K562 (cell line): ENCODE measurements around the gene OLFML2A. TPM values are rescaled to one million over a fixed set of nuclear protein-coding genes. Genes with fewer than 3 reads are reported as not detected.

Experiments
- AFF4 ChIP-seq: sonication (generic); formaldehyde crosslinking; IDR thresholded peaks from 2 replicates; pipeline ENCODE4 v1.8.0; 2023; ENCODE audit warnings: mild to moderate bottlenecking, missing genetic modification reagents
- BMI1 ChIP-seq: fragments of 150-350 bp; IDR thresholded peaks from 2 replicates; pipeline ENCODE4 v1.6.1; 2014; ENCODE audit warnings: low read length
- MCM3 ChIP-seq: fragments of 450-650 bp; IDR thresholded peaks from 2 replicates; pipeline ENCODE4 v1.6.1; 2016
- TBP ChIP-seq: optimal IDR thresholded peaks from 2 replicates; pipeline ENCODE3; 2011; ENCODE audit warnings: low read depth, low read length, improper control_type of control experiment
- ZNF184 ChIP-seq: sonication (generic); formaldehyde crosslinking; IDR thresholded peaks from 2 replicates; pipeline ENCODE4 v1.5.0; 2020; ENCODE audit warnings: missing genetic modification reagents
- ZNF507 ChIP-seq: conservative IDR thresholded peaks from 2 replicates; pipeline ENCODE4 v1.6.1; 2017; ENCODE audit warnings: missing genetic modification characterization, missing compliant biosample characterization
- polyA plus RNA-seq, 8 experiments: library from polyadenylated mRNA; depleted of rRNA in 4 of 8; stranded (reverse) in 5 of 8; unstranded in 3 of 8; fragments of >200 nt; fragmentation: Nextera tagmentation in 2 of 8; fragmentation: Illumina TruSeq in 1 of 8; extraction: Ambion mirVana in 2 of 8; extraction: Trizol in 1 of 8; gene quantifications; 2 replicates each; pipeline versions ENCODE4 v1.2.1 to v1.2.3, GENCODE V29; 2011 to 2014; ENCODE audit warnings: inconsistent platforms in 1 of 8, missing spikeins in 1 of 8
- total RNA-seq, 7 experiments: library from RNA; depleted of rRNA in 6 of 7; stranded (reverse); fragments of >200 nt in 6 of 7; fragmentation: Illumina TruSeq in 2 of 7; extraction: Trizol in 2 of 7; gene quantifications; 2 replicates each; pipeline versions ENCODE4 v1.2.1 to v1.2.3, GENCODE V29; 2011 to 2021; ENCODE audit warnings: low replicate concordance in 1 of 7
- TF ChIP-seq, protein P1 (sequence below): fragments of 200-600 bp; sonication (generic); IDR thresholded peaks from one replicate; pipeline ENCODE4 v1.6.1; 2012; ENCODE audit warnings: mild to moderate bottlenecking, low read depth, low read length, inconsistent platforms
- TF ChIP-seq, protein P2 (sequence below): fragments of 450-650 bp; formaldehyde crosslinking; IDR thresholded peaks from 2 replicates; pipeline ENCODE4 v1.4.0; 2020; ENCODE audit warnings: mild to moderate bottlenecking
- TF ChIP-seq, protein P3 (sequence below): fragments of 250-450 bp; sonication (Bioruptor Pico); IDR thresholded peaks from 2 replicates; pipeline ENCODE4 v1.4.0; 2020; ENCODE audit warnings: borderline replicate concordance

Gene OLFML2A
- total and polyA plus RNA-seq, 9 of the 15 experiments (the other 6 are each of a cell fraction or from before 2014, with no cell fraction given): 0.16 TPM; not detected in 8

- TF ChIP-seq, protein P1, sequence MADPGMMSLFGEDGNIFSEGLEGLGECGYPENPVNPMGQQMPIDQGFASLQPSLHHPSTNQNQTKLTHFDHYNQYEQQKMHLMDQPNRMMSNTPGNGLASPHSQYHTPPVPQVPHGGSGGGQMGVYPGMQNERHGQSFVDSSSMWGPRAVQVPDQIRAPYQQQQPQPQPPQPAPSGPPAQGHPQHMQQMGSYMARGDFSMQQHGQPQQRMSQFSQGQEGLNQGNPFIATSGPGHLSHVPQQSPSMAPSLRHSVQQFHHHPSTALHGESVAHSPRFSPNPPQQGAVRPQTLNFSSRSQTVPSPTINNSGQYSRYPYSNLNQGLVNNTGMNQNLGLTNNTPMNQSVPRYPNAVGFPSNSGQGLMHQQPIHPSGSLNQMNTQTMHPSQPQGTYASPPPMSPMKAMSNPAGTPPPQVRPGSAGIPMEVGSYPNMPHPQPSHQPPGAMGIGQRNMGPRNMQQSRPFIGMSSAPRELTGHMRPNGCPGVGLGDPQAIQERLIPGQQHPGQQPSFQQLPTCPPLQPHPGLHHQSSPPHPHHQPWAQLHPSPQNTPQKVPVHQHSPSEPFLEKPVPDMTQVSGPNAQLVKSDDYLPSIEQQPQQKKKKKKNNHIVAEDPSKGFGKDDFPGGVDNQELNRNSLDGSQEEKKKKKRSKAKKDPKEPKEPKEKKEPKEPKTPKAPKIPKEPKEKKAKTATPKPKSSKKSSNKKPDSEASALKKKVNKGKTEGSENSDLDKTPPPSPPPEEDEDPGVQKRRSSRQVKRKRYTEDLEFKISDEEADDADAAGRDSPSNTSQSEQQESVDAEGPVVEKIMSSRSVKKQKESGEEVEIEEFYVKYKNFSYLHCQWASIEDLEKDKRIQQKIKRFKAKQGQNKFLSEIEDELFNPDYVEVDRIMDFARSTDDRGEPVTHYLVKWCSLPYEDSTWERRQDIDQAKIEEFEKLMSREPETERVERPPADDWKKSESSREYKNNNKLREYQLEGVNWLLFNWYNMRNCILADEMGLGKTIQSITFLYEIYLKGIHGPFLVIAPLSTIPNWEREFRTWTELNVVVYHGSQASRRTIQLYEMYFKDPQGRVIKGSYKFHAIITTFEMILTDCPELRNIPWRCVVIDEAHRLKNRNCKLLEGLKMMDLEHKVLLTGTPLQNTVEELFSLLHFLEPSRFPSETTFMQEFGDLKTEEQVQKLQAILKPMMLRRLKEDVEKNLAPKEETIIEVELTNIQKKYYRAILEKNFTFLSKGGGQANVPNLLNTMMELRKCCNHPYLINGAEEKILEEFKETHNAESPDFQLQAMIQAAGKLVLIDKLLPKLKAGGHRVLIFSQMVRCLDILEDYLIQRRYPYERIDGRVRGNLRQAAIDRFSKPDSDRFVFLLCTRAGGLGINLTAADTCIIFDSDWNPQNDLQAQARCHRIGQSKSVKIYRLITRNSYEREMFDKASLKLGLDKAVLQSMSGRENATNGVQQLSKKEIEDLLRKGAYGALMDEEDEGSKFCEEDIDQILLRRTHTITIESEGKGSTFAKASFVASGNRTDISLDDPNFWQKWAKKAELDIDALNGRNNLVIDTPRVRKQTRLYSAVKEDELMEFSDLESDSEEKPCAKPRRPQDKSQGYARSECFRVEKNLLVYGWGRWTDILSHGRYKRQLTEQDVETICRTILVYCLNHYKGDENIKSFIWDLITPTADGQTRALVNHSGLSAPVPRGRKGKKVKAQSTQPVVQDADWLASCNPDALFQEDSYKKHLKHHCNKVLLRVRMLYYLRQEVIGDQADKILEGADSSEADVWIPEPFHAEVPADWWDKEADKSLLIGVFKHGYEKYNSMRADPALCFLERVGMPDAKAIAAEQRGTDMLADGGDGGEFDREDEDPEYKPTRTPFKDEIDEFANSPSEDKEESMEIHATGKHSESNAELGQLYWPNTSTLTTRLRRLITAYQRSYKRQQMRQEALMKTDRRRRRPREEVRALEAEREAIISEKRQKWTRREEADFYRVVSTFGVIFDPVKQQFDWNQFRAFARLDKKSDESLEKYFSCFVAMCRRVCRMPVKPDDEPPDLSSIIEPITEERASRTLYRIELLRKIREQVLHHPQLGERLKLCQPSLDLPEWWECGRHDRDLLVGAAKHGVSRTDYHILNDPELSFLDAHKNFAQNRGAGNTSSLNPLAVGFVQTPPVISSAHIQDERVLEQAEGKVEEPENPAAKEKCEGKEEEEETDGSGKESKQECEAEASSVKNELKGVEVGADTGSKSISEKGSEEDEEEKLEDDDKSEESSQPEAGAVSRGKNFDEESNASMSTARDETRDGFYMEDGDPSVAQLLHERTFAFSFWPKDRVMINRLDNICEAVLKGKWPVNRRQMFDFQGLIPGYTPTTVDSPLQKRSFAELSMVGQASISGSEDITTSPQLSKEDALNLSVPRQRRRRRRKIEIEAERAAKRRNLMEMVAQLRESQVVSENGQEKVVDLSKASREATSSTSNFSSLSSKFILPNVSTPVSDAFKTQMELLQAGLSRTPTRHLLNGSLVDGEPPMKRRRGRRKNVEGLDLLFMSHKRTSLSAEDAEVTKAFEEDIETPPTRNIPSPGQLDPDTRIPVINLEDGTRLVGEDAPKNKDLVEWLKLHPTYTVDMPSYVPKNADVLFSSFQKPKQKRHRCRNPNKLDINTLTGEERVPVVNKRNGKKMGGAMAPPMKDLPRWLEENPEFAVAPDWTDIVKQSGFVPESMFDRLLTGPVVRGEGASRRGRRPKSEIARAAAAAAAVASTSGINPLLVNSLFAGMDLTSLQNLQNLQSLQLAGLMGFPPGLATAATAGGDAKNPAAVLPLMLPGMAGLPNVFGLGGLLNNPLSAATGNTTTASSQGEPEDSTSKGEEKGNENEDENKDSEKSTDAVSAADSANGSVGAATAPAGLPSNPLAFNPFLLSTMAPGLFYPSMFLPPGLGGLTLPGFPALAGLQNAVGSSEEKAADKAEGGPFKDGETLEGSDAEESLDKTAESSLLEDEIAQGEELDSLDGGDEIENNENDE: no peak
- TF ChIP-seq TBP (no peak), MCM3 (no peak), BMI1 (no peak), ZNF184 (CRISPR knock-in tag) (no peak), ZNF507 (no peak), AFF4 (CRISPR knock-in tag) (peak; percentile 89)
- TF ChIP-seq, protein P2, sequence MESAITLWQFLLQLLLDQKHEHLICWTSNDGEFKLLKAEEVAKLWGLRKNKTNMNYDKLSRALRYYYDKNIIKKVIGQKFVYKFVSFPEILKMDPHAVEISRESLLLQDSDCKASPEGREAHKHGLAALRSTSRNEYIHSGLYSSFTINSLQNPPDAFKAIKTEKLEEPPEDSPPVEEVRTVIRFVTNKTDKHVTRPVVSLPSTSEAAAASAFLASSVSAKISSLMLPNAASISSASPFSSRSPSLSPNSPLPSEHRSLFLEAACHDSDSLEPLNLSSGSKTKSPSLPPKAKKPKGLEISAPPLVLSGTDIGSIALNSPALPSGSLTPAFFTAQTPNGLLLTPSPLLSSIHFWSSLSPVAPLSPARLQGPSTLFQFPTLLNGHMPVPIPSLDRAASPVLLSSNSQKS (CRISPR knock-in tag): no peak
- TF ChIP-seq, protein P3, sequence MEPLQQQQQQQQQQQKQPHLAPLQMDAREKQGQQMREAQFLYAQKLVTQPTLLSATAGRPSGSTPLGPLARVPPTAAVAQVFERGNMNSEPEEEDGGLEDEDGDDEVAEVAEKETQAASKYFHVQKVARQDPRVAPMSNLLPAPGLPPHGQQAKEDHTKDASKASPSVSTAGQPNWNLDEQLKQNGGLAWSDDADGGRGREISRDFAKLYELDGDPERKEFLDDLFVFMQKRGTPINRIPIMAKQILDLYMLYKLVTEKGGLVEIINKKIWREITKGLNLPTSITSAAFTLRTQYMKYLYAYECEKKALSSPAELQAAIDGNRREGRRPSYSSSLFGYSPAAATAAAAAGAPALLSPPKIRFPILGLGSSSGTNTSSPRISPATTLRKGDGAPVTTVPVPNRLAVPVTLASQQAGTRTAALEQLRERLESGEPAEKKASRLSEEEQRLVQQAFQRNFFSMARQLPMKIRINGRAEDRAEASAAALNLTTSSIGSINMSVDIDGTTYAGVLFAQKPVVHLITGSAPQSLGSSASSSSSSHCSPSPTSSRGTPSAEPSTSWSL (CRISPR knock-in tag): no peak
These were observed 84.7 kb downstream of the OLFML2A start, which contains the start of the genes ARPC5L and RPL35 (continued) for GRCh38 chr9:124861342-124862229.
